K562 (cell line): ENCODE measurements around the gene IER3IP1. TPM values are rescaled to one million over a fixed set of nuclear protein-coding genes. Genes with fewer than 3 reads are reported as not detected.

ENCODE experiments used
- ATAC-seq: fragments of 200-7000 bp; cut with Tn5 transposase; 3 replicates; pipeline ENCODE4 v1.9.1; 2020; ENCODE audit warnings: moderate library complexity
- BruUV-seq: library from RNA; stranded (reverse); fragments of 400-500 nt; replicated peaks from 2 replicates; lab custom pipeline; 2021; lab: Mats Ljungman, UMichigan
- CTCF ChIA-PET: fragments of 300-600 bp; formaldehyde crosslinking; extraction: SDS; loops from one replicate; lab custom pipeline; 2021; ENCODE audit warnings: low intra/inter-chr PET ratio; lab: Yijun Ruan, JAX
- POLR2A ChIA-PET: fragments of 300-600, 350-650 bp; sonication (Branson Sonifier 250); formaldehyde crosslinking; extraction: SDS; loops from one replicate; lab custom pipeline; 2021; ENCODE audit warnings: antibody characterized with exemption, inconsistent platforms; lab: Yijun Ruan, JAX
- DNase-seq, 4 experiments: peaks; one replicate each; pipeline versions ENCODE4 v3.0.0 to v3.0.0-alpha.2; 2011 to 2018; ENCODE audit warnings: low spot score in 3 of 4, mixed read lengths in 3 of 4; ENCODE audit errors: extremely low read depth in 1 of 4
- FAIRE-seq: peaks from 2 replicates; lab custom pipeline; 2011; peaks lifted over from hg19 to GRCh38; lab: Jason Lieb, UNC
- H2AFZ ChIP-seq: 2 replicates; pipeline ENCODE4 v1.6.0; 2011; ENCODE audit warnings: low read depth, low read length, control low read depth, inconsistent platforms
- H3K27ac ChIP-seq: fragments of 200-600 bp; 3 replicates; pipeline ENCODE4 v1.8.0; 2011; ENCODE audit warnings: low read depth, mild to moderate bottlenecking, control low read depth, inconsistent platforms, low read length, moderate library complexity, mixed read lengths; ENCODE audit errors: extremely low read depth
- H3K27me3 ChIP-seq, 2 experiments: fragments of 300-600 bp in 1 of 2; 2 replicates in 1 of 2; 3 replicates in 1 of 2; pipeline versions ENCODE4 v1.6.0 to v1.8.0; 2011; ENCODE audit warnings: inconsistent platforms in 2 of 2, low read length in 2 of 2, mild to moderate bottlenecking in 1 of 2, mixed read lengths in 1 of 2, moderate library complexity in 1 of 2; ENCODE audit not compliant: control insufficient read depth in 2 of 2, insufficient read depth in 2 of 2
- H3K36me3 ChIP-seq: fragments of 300-600 bp; 3 replicates; pipeline ENCODE4 v1.8.0; 2011; ENCODE audit warnings: mild to moderate bottlenecking, low read length, inconsistent platforms; ENCODE audit not compliant: control insufficient read depth, insufficient read depth
- H3K4me1 ChIP-seq, 2 experiments: fragments of 200-600 bp in 1 of 2; replicated peaks in 1 of 2; 2 replicates in 1 of 2; 3 replicates in 1 of 2; pipeline versions ENCODE4 v1.5.1 to v1.8.0; 2011; ENCODE audit warnings: inconsistent platforms in 2 of 2, low read length in 2 of 2, mild to moderate bottlenecking in 1 of 2, mixed read lengths in 1 of 2, moderate library complexity in 1 of 2; ENCODE audit not compliant: control insufficient read depth in 2 of 2, insufficient read depth in 2 of 2
- H3K4me2 ChIP-seq: 2 replicates; pipeline ENCODE4 v1.6.1; 2011; ENCODE audit warnings: low read length, control low read depth, inconsistent platforms, mixed read lengths; ENCODE audit not compliant: insufficient read depth
- H3K4me3 ChIP-seq: fragments of 200-600 bp; sonication (generic), shearing (Covaris generic); 2 replicates; pipeline ENCODE4 v1.5.1; 2016; ENCODE audit warnings: control low read depth, inconsistent platforms
- H3K79me2 ChIP-seq: fragments of 200-600 bp; 3 replicates; pipeline ENCODE4 v1.8.0; 2011; ENCODE audit warnings: low read length, inconsistent platforms; ENCODE audit not compliant: control insufficient read depth, insufficient read depth
- H3K9ac ChIP-seq, 2 experiments: 2 replicates each; pipeline versions ENCODE4 v1.6.0 to v1.6.1; 2011; ENCODE audit warnings: low read depth in 2 of 2, low read length in 2 of 2, control low read depth in 1 of 2, inconsistent platforms in 1 of 2, mild to moderate bottlenecking in 1 of 2, mixed read lengths in 1 of 2; ENCODE audit not compliant: insufficient read depth in 1 of 2
- H3K9me1 ChIP-seq: one replicate; pipeline ENCODE4 v1.6.0; 2011; ENCODE audit warnings: inconsistent platforms, mild to moderate bottlenecking, low read length, moderate library complexity; ENCODE audit not compliant: control insufficient read depth, insufficient read depth
- H3K9me3 ChIP-seq: replicated peaks from 2 replicates; pipeline ENCODE4 v1.5.1; 2011; ENCODE audit warnings: low read depth, low read length, inconsistent platforms; ENCODE audit not compliant: control insufficient read depth, insufficient read depth
- H4K20me1 ChIP-seq: replicated peaks from 2 replicates; pipeline ENCODE4 v1.6.1; 2011; ENCODE audit warnings: low read length, inconsistent platforms, mixed read lengths; ENCODE audit not compliant: control insufficient read depth, insufficient read depth
- BHLHE40 ChIP-seq: IDR thresholded peaks from 2 replicates; pipeline ENCODE4 v1.6.1; 2011; ENCODE audit warnings: low read length, improper control_type of control experiment
- KAT7 ChIP-seq: sonication (generic); formaldehyde crosslinking; IDR thresholded peaks from 2 replicates; pipeline ENCODE4 v1.8.0; 2022; ENCODE audit warnings: missing genetic modification reagents, mild to moderate bottlenecking, borderline replicate concordance
- MAZ ChIP-seq, 2 experiments: fragments of 450-650 bp in 1 of 2; sonication (generic) in 1 of 2; formaldehyde crosslinking; IDR thresholded peaks in 1 of 2; conservative IDR thresholded peaks in 1 of 2; 2 replicates each; pipeline versions ENCODE4 v1.4.0 to v1.5.0; 2020; ENCODE audit warnings: mild to moderate bottlenecking in 1 of 2, missing genetic modification reagents in 1 of 2
- TAF7 ChIP-seq: fragments of 450-650 bp; IDR thresholded peaks from 2 replicates; pipeline ENCODE4 v1.6.1; 2016; ENCODE audit warnings: missing genetic modification characterization, missing compliant biosample characterization
- ZNF165 ChIP-seq: fragments of 250-450 bp; sonication (Bioruptor Pico); IDR thresholded peaks from 2 replicates; pipeline ENCODE4 v1.4.0; 2020; ENCODE audit warnings: borderline replicate concordance
- ZNF311 ChIP-seq: fragments of 250-450 bp; sonication (Bioruptor Pico); IDR thresholded peaks from 2 replicates; pipeline ENCODE4 v1.4.0; 2020; ENCODE audit warnings: mild to moderate bottlenecking, moderate library complexity
- WGBS: fragments of 100-300 bp; shearing (Covaris generic); methylation state at CpG from one replicate; pipeline ENCODE4 v1.1.6; 2016; ENCODE audit warnings: low coverage, mixed read lengths; ENCODE audit not compliant: insufficient coverage; ENCODE audit errors: missing lambda C conversion rate; 5-methylcytosine and 5-hydroxymethylcytosine counted together
- in situ Hi-C: fragments of 300-500 bp; cut with MboI; formaldehyde crosslinking; loops from 4 replicates; pipeline ENCODE4 v1.15.0; 2018; ENCODE audit warnings: inconsistent platforms, mixed read lengths
- intact Hi-C: fragments of 100-400 bp; cut with micrococcal nuclease; formaldehyde crosslinking; loops from 2 replicates; pipeline ENCODE4 v1.14.2; 2022
- polyA plus RNA-seq, 8 experiments: library from polyadenylated mRNA; depleted of rRNA in 4 of 8; stranded (reverse) in 5 of 8; unstranded in 3 of 8; fragments of >200 nt; fragmentation: Nextera tagmentation in 2 of 8; fragmentation: Illumina TruSeq in 1 of 8; extraction: Ambion mirVana in 2 of 8; extraction: Trizol in 1 of 8; gene quantifications; 2 replicates each; pipeline versions ENCODE4 v1.2.1 to v1.2.3, GENCODE V29; 2011 to 2014; ENCODE audit warnings: inconsistent platforms in 1 of 8, missing spikeins in 1 of 8
- total RNA-seq, 7 experiments: library from RNA; depleted of rRNA in 6 of 7; stranded (reverse); fragments of >200 nt in 6 of 7; fragmentation: Illumina TruSeq in 2 of 7; extraction: Trizol in 2 of 7; gene quantifications; 2 replicates each; pipeline versions ENCODE4 v1.2.1 to v1.2.3, GENCODE V29; 2011 to 2021; ENCODE audit warnings: low replicate concordance in 1 of 7
- TF ChIP-seq, protein P1 (sequence below): fragments of 450-650 bp; IDR thresholded peaks from 2 replicates; pipeline ENCODE4 v1.6.1; 2016; ENCODE audit warnings: low read depth

IER3IP1 gene
- total and polyA plus RNA-seq, 9 of the 15 experiments (the other 6 are each of a cell fraction or from before 2014, with no cell fraction given), result 9.0 to 38.2 (median 19.9) TPM

DNA sequence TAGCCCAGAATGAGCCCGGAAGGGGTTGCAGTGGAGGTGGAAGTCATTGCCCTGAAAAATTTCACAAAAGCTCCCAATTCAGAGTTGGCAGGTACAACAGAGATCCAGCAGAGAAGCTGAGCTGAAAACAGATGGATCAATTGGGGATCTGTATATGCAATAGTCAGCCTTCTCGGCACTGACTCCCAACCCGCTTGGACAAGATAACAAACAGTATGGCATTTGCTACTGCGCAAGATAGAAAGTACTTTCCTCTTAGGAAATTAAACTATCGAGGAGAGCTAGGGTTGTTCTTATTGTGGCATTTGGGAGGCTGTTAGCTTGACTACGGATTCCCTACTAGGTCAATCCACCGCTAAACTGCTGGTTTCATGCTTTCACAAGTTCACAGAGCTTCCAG, 11.6 kb upstream of the IER3IP1 start:
- Histone ChIP-seq H3K36me3 (no peaks in the 10 kb centered on the region), H3K79me2 (no peaks in the 10 kb centered on the region), H3K9me1 (no peaks in the 10 kb centered on the region), H3K9me3 (peaks cover 10% of the 10 kb centered on the region), H3K4me3 (no peak overlapping the region), H2AFZ (no peak overlapping the region; the same call in 1 of the 2 replicates), H3K9ac (no peak overlapping the region), H3K27me3 (no peaks in the 10 kb centered on the region), H4K20me1 (no peaks in the 10 kb centered on the region), H3K4me2 (no peak overlapping the region; the same call in 1 of the 2 replicates), H3K4me1 (peaks cover 0 to 12% of the 10 kb centered on the region in 2 experiments; a peak in 2 of 5 replicates), H3K27ac (no peak overlapping the region)
- in situ Hi-C loops, result no loop called here
- intact Hi-C loops, result no loop called here
- TF ChIP-seq MAZ (CRISPR knock-in tag; conservative IDR thresholded peaks at IDR 0.05 in 1 of 2, IDR thresholded peaks at IDR 0.05 in 1 of 2), result no peak
- TF ChIP-seq, protein P1, sequence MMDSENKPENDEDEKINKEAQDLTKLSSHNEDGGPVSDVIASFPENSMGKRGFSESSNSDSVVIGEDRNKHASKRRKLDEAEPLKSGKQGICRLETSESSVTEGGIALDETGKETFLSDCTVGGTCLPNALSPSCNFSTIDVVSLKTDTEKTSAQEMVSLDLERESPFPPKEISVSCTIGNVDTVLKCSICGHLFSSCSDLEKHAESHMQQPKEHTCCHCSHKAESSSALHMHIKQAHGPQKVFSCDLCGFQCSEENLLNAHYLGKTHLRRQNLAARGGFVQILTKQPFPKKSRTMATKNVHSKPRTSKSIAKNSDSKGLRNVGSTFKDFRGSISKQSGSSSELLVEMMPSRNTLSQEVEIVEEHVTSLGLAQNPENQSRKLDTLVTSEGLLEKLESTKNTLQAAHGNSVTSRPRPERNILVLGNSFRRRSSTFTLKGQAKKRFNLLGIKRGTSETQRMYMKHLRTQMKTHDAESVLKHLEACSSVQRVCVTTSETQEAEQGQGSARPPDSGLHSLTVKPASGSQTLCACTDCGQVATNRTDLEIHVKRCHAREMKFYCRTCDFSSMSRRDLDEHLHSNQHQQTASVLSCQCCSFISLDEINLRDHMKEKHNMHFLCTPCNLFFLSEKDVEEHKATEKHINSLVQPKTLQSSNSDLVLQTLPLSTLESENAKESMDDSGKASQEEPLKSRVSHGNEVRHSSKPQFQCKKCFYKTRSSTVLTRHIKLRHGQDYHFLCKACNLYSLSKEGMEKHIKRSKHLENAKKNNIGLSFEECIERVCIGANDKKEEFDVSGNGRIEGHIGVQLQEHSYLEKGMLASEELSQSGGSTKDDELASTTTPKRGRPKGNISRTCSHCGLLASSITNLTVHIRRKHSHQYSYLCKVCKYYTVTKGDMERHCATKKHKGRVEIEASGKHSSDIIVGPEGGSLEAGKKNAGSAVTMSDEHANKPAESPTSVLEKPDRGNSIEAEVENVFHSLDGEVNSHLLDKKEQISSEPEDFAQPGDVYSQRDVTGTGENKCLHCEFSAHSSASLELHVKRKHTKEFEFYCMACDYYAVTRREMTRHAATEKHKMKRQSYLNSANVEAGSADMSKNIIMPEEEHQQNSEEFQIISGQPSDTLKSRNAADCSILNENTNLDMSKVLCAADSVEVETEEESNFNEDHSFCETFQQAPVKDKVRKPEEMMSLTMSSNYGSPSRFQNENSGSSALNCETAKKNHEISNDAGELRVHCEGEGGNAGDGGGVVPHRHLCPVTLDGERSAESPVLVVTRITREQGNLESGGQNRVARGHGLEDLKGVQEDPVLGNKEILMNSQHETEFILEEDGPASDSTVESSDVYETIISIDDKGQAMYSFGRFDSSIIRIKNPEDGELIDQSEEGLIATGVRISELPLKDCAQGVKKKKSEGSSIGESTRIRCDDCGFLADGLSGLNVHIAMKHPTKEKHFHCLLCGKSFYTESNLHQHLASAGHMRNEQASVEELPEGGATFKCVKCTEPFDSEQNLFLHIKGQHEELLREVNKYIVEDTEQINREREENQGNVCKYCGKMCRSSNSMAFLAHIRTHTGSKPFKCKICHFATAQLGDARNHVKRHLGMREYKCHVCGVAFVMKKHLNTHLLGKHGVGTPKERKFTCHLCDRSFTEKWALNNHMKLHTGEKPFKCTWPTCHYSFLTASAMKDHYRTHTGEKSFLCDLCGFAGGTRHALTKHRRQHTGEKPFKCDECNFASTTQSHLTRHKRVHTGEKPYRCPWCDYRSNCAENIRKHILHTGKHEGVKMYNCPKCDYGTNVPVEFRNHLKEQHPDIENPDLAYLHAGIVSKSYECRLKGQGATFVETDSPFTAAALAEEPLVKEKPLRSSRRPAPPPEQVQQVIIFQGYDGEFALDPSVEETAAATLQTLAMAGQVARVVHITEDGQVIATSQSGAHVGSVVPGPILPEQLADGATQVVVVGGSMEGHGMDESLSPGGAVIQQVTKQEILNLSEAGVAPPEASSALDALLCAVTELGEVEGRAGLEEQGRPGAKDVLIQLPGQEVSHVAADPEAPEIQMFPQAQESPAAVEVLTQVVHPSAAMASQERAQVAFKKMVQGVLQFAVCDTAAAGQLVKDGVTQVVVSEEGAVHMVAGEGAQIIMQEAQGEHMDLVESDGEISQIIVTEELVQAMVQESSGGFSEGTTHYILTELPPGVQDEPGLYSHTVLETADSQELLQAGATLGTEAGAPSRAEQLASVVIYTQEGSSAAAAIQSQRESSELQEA, result peak; percentile 71
- no peak for TF ChIP-seq KAT7
- no peak for TF ChIP-seq ZNF165 (CRISPR knock-in tag)
- TF ChIP-seq TAF7 (tag), result no peak
- TF ChIP-seq ZNF311 (CRISPR knock-in tag), result no peak
- no peak for TF ChIP-seq BHLHE40
- DNase-seq, result no peak
- no TSS peak for BruUV-seq
- ChIA-PET POLR2A (interaction anchor here (0.6 kb wide), 1 partner anchor 33 kb away, joined by 3 read pairs; no protein-coding TSS in a partner anchor), CTCF (no interaction called here)
- WGBS, result 28% methylated on average over 7 of the region's 7 CpGs
- no peak for ATAC-seq
- FAIRE-seq, result no peak
